AML-193 (cell line): ENCODE data around the gene LSM5.

Source experiments
- DNase-seq, 2 experiments: peaks; one replicate each; lab custom pipeline; 2025; lab: John Stamatoyannopoulos, UW

The LSM5 gene

DNA sequence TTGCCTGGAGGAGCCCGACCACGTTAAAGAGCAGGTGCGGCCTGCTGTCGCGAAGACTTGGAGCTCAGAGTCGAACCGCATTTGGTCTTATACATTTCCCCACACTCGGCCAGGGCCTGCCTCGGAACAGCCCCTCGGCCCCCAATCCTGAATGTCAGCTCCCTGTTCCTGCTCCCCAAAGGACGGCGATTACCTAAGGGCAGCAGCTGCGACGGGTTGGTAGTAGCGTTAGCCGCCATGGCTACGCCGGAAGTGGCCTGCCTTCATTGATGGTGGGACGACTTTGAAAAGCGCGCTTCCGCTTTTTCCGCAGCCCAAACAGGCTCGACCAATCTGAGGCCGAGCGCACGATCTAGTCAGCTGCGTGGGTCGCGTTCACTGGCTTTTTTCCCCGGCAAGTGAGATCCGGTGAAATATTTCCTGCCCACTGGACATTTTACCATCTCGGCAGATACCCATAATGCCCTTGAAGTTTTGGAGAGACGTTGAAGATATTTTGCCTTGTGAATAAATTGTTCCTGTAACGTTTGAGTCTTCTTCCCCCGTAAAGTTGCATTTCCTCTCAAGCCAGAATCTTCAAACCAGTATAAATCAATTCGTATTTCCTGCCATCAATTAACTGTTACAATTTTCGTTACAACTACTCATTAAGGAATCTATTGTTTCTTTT is at the start of gene LSM5:
LSM5 (minus strand) TSS at position 254 of the 670 bp plus-strand sequence; CDS start at position 239, 15 bp downstream.
- peak; percentile 88 to 91 for DNase-seq

DNA sequence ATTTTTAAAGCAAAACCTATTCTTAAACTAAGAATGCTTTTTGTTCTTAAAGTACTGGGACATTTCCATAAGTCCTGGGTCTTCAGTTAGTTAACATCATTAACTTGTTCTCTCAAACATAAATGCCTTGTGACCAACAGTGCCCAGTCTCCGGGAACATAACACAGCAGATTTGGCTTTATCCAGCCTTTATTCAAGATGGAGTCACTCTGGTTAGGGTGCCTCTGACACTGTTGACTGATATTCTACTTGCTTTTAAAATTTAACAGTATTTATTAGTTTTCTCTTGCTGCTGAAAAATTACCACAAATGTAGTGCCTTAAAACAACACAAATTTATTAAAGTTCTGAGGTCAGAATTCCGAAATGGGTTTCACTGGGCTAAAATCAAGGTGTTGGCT is 49.2 kb upstream of the LSM5 start:
- no peak for DNase-seq

DNA sequence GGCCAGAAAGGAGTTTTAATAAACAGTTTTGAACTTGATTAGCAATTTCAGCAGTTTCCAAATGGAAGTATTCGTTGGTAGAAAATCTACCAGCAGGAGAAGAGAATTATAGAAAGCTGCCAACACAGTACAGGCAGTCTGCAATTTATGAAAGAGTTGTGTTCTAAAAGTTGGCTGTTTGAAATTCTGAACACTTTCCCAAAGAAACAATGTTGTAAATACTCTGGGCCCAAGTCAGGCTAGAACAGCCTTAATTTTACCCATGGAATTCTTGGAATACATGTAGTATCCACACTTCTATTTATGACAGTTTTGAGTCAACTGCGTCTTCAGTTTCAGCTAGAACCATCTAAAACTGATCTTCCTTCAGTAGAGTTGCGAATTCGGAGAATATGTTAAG is 47.6 kb upstream of the LSM5 start:
- no peak for DNase-seq

DNA sequence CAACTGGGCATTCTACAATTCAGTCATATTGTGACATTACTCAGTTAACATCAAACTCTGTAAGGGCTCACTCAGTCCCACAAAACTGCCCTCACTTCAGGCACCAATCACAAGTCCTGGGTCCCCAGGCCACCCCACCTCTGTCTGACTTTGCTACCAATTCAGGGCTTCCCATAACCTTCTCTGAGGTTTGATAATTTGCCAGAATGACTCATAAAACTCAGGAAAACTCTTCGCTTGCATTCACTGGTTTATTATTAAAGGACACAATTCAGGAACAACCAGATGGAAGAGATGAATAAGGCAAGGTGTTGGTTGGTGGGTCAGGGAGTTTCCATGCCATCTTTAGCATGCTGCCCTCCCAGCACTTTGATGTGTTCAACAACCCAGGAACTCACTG is 46.4 kb upstream of the LSM5 start:
- no peak for DNase-seq

DNA sequence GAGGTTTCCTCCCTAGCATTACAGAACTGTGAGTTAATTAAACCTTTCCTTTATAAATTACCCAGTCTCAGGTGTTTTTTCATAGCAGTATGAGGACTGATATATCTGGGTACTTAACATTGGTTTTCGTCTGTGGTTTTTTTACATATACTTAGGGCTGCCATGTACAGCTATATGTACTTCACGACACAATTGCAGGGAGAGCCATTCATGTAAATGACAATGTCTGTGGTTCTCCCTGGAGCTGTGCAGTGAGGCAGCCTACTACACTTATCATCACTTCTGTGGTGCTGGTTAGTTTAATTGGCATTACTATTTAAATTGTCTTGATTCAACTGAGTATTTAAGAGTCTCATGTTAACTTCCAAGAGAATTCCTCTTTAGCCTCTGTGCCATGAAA is 45.8 kb upstream of the LSM5 start:
- DNase-seq, result no peak

DNA sequence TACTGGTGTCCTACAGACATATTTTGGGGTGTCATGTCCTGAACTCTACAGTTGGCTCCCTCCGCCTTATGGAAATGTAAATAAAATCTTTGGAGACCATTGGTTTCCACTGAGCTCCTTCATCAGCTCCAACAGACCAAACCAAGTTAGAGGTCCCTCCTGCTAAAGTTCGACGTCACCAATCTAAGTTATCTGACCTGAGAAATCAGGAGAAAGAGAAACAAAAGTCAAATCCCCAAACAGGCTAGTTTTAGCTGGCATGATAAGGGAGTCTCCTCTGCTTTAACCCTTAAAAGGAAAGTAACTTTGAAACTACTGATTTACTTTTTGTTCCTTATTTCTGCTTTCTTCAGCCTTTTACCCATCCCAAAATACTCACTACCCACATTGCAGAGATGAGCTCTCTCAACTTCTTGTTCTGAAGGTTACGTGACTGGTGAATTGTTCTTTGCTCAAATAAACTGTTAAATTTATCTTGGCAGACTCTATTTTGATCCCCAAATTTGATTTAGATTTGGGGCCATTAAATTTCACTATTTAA is 45.1 kb upstream of the LSM5 start:
- no peak for DNase-seq

DNA sequence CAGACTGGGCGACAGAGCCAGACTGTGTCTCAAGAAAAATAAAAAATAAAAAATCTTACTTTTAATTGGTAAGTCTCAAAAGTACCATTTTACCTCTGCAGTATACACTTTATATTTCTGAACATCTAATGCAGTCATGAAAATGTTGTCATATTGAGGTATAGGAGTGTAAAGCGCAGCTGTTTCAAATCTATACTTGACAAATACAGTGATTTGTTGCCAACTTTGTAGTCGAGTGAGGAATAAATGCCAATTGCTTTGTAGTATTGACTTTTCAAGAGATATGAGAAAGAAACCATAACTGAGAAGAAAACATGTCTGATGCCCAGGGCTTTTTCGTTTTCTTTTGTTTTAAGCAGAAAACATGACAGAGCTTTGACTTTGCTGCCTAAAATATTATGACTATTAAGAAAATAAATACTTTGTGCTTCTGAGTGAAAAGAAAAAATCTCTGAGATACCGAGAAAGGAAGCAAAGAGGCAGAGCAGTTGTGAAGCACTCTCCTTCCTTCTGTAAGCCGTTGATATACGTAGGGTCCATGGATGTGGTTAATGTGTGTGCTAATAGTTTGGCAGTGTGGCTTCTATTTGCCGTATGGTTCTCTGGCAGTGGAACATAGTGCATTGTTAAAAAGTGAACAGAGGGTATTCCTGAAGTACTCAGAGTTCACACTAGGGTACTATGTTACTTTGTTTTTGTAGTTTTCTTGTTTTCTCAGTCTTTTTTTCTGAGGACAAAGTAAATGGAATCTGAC is 43.3 kb upstream of the LSM5 start:
- no peak for DNase-seq

DNA sequence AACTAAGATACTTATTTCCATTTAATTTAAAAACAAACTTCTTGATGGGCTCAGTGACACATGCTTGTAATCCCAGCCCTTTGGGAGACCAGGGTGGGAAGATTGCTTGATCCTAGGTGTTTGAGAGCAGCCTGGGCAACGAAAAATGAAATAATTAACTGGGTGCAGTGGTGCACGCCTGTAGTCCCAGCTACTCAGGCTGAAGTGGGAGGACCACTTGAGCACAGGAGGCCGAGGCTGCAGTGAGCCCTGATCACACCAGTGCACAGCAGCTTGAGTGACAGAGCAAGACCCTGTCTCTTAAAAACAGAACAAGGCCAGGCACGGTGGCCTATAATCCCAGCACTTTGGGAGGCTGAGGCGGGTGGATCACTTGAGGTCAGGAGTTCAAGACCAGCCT is 42.5 kb upstream of the LSM5 start:
- DNase-seq, result no peak

DNA sequence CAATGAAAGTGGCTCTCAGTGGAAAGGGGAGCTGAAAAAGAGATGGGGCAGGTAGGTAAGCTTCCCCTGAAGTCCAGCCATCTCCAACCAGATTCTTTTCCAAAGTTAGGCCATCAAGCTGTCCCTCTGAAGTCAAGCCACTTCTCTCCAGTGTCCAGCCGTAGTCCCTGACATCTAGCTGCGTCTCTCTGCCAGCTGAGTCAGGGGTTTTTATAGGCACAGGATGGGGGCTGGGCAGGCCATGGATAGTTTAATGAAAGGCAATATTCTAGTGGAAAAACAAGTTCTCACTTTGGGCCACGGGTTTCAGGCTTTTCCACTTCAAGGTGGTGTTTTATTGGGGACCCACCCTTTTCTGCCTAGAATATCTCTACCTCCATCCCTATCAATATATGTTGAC is 41.9 kb upstream of the LSM5 start:
- no peak for DNase-seq

DNA sequence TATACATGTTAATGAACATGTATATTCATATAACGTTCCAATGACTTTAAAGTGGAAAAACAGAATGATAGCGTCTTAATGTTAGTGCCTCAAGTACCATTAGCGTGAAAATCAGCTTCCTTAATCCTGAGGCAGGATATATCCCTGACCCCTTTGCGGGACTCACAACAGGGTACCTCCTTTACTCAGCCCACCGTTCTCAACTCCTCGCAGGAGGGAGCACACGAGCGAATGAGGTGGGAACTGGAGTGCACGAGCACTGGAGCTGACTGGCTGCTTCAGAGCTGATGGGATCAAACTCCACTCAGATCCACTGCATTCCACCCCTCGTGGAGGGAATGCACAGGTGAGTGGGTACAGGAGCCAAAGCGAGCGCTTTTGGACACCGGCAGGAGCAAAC is 41.2 kb upstream of the LSM5 start:
- DNase-seq, result no peak

DNA sequence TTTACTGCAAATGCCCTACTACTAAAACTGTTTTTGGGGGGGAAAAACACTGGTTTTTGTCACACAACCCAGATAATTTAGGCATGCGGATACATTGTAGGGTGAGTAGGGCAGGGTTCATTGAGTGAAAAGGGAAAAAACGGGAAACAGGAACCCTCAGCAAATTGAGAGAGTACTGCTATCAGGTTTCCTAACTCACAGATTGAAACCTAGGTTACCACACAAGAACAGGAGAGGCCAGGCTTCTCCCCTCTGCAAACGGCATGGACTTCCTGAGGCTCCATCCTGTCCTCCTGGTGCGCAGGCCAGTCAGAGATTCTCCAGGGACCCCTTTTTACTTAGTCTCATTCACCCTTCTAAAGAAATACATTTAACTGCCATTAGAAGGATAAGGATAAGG is 35.7 kb upstream of the LSM5 start:
- DNase-seq, result no peak

DNA sequence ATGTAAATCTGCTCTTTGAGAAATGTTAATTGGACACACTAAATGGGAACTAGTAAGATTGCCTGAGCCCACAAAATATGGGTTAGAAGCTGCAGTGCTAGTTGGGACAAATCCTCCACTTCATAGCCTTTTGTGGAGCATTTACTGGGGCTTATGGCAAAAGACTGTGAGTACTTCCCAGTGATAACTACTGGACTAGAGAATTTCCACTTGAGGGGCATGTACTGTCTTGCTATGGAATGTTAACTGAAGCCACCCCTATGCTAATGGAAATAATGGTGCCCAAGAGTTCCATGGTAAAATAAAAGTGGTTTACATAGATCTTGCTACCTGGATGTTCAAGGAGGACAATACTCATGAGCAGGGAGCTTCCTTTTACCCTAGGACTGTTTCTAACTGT is 34.5 kb upstream of the LSM5 start:
- no peak for DNase-seq

DNA sequence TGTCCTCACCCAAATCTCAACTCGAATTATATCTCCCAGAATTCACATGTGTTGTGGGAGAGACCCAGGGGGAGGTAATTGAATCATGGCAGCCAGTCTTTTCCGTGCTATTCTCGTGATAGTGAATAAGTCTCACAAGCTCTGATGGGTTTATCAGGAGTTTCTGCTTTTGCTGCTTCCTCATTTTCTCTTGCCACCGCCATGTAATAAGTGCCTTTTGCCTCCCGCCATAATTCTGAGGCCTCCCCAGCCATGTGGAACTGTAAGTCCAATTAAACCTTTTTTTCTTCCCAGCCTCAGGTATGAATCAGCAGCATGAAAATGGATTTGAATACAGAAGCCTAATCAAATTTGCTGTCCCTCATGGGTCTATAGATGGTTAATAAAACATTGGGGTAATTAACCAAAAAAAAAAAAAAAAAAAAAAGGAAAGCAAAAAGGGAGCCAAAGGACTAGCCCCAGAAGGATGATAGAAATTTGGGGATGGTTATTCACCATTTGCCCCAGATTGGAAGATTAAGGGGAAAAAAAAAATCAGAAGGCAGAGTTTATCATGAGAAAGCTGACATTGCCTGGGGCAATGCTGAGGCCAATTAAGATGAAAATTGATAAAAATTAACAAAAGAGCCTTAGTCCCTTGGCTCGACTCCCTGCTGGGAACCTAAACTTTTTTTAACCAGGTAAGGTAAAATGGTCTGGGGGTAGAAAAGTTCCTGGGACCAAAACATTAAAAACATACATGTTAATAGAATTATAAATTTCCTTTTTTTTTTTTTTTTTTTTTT is 32.8 kb upstream of the LSM5 start:
- DNase-seq, result no peak

DNA sequence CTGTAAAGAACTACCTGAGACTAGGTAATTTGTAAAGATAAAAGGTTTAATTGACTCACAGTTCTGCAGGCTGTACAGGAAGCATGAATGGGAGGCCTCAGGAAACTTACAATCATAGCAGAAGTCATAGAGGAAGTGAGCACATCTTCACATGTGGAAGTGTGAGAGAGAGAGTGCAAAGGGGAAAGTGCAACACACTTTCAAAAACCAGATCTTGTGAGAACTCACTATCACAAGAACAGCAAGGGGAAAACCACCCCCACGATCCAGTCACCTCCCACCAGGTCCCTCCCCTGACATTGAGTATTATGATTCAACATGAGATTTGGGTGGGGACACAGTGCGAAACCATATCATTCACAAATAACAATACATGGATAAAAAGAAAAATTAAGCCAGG is 29.6 kb upstream of the LSM5 start:
- no peak for DNase-seq

DNA sequence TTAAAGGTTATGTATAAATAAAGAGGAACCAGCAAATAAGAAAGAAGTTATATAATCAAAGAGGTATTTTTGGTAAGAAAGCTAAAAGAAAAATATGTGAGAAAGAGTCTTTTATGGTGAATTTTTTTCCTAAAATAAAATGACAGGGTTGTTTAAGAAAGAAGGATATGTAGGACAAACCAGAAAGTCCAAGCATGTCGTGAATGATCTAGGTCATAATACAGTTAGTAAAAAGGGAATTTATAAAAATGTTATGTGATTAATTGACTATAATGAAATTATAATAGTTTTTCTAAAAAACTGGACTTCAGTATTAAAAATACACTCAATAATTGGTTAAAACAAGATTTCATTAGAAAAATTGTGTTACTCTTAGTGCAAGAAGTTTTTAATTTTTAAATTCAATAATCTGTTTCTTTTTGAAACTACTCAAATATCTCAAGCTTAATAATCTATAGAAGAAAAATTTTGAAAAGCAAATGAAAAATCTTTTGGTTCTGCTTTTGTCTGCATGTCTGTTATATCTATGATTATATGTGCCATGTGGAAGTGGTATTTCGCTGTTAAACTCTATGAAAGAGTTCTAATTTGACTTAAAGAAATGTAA is 28.5 kb upstream of the LSM5 start:
- DNase-seq, result peak in 1 of 2 experiments; percentile 9

DNA sequence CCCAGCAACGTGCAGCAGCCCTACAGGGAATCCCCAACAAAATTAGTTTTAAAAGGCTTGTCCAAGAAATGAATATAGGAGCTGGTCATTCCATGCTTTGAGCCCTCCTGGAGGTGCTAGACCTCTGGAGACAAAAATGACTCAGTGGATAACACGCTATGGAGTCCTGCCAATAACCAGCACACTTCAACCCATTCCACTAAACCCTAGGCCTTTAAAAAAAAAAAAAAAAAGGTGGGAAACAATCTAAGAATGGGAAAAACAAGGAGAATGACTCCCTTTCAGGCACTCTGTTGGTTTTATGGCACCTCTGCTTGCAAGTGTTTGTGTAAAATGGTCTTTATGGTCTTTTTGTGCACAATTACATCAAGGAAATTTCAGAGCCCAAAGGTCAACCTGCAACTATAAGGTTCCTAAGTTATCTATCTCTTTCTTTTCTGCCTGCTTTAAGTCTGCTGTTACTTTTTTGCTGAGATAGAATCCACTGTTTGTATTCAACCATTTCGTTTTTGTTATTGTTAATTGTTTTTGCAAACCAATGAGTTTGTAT is 26.4 kb upstream of the LSM5 start:
- DNase-seq, result no peak

DNA sequence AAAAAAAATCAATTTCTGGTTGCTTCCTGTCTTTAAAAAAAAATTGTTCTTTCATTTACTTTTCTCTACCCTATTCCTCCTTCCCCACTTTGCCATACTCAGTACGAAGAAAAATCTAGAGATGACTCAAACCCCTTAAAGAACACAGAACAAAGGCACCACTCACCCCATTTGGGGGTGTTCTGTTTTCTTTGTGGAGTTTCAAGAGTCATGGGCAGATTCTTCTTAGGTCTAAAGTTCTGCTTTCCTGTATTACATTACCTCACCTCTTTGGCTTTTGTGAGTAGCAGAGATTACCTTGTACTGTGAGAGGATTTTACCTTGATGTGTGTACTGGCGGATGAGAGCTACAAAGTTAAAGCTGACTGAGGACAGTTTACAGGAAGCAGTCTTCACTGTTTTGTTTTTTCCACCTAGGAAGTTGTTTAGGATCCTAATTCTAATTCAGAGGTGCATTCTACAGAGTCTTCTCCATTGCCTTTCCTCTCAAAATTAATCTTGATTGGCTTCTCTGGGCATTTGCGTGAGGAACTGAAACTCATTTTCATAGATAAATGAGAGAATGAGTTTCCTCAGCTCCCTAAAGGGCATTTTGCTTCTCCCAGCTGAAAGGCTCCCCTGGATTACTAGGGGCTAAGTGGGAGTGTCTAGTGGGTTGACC is 25.8 kb upstream of the LSM5 start:
- no peak for DNase-seq

DNA sequence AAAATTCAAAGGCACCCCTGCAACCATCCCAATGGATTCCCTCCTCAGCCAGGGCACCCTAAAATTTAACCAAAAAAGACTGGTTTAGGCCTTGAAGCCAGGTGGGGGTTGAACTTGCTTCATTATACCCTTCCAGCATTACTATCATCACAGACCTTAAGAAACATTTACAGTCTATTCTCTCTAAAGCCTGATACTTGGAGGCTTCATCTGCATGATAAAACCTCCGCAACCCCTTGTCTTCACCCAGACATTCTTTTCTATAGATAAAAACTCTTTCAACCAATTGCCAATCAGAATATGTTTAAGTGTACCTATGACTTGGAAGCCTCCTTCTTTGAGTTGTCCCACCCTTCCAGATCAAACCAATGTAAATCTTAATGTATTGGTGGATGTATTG is 23.0 kb upstream of the LSM5 start:
- DNase-seq, result no peak

DNA sequence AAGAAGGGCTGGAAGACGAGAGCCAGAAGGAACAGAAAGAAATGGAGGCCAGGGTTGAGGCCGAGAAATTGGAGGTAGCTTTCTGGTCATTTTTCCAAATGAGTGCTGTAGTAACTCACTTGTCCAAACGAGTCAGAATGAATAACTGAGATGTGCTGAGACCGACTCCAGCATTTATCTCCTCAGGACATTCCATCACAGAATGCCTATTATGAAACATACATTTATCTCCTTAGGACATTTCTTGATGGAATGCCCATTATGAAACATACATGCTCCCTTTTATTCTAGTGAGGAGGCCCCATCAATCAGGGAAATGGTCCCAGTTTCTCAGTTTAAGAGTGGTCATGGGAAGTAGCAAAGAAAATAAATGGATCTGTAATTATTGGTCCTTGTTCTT is 21.6 kb upstream of the LSM5 start:
- DNase-seq, result no peak

DNA sequence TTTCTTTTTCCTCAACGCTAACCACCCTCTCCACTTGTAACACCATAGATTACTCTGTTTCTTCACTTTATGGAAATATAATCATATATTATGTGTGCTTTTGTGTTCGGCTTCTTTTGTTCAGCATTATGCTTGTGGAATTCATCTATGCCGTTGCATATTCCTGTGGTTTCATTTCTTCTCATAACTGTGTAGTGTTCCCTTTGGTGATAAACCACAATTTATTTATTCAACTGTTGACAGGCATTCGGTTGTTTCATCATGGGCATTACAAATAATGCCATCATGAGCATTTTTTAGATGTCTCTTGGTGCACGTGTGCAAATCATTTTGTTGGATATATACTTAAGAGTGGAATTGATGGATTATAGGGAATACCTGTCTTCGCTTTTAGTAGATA is 17.2 kb upstream of the LSM5 start:
- no peak for DNase-seq

DNA sequence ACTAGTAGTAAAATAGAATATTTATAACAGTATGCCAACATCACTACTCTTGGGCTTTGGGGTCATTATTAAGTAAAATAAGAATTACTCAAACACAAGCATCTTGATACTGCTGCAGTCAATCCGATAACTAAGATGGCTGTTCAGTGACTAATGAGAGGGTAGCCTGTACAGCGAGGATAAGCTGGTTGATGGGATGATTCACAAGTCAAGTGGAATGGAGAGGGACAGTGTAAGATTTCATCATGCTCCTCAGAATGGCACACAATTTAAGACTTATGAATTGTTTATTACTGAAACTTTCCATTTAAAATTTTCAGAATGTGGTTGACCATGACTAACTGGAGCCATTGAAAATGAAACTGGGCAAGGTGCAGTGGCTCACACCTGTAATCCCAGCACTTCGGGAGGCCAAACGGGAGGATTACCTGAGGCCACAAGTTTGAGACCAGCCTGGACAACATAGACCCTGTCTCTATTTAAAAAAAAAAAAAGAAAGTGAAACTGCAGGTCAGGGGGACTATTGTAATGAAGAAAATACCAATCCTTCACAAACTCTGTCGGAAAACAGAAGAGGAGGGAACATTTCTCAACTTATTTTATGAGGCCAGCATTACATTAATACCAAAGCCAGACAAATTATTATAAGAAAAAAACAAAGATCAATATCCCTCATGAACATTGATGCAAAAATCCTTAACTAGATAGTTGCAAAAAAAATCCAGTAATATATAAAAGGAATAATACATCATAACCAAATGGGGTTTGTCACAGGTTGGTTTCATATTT is 16.3 kb upstream of the LSM5 start:
- DNase-seq, result no peak
